K562 (cell line): ENCODE data around the gene SLC25A26. TPM values are rescaled to one million over a fixed set of nuclear protein-coding genes. Genes with fewer than 3 reads are reported as not detected.

Experiments used
- ATAC-seq: fragments of 200-7000 bp; cut with Tn5 transposase; 3 replicates; pipeline ENCODE4 v1.9.1; 2020; ENCODE audit warnings: moderate library complexity
- BruUV-seq: library from RNA; stranded (reverse); fragments of 400-500 nt; replicated peaks from 2 replicates; lab custom pipeline; 2021; lab: Mats Ljungman, UMichigan
- CTCF ChIA-PET: fragments of 300-600 bp; formaldehyde crosslinking; extraction: SDS; loops from one replicate; lab custom pipeline; 2021; ENCODE audit warnings: low intra/inter-chr PET ratio; lab: Yijun Ruan, JAX
- POLR2A ChIA-PET: fragments of 300-600, 350-650 bp; sonication (Branson Sonifier 250); formaldehyde crosslinking; extraction: SDS; loops from one replicate; lab custom pipeline; 2021; ENCODE audit warnings: antibody characterized with exemption, inconsistent platforms; lab: Yijun Ruan, JAX
- DNase-seq, 4 experiments: peaks; one replicate each; pipeline versions ENCODE4 v3.0.0 to v3.0.0-alpha.2; 2011 to 2018; ENCODE audit warnings: low spot score in 3 of 4, mixed read lengths in 3 of 4; ENCODE audit errors: extremely low read depth in 1 of 4
- FAIRE-seq: peaks from 2 replicates; lab custom pipeline; 2011; peaks lifted over from hg19 to GRCh38; lab: Jason Lieb, UNC
- H2AFZ ChIP-seq: 2 replicates; pipeline ENCODE4 v1.6.0; 2011; ENCODE audit warnings: low read depth, low read length, control low read depth, inconsistent platforms
- H3K27ac ChIP-seq: fragments of 200-600 bp; 3 replicates; pipeline ENCODE4 v1.8.0; 2011; ENCODE audit warnings: low read depth, mild to moderate bottlenecking, control low read depth, inconsistent platforms, low read length, moderate library complexity, mixed read lengths; ENCODE audit errors: extremely low read depth
- H3K27me3 ChIP-seq, 2 experiments: fragments of 300-600 bp in 1 of 2; 2 replicates in 1 of 2; 3 replicates in 1 of 2; pipeline versions ENCODE4 v1.6.0 to v1.8.0; 2011; ENCODE audit warnings: inconsistent platforms in 2 of 2, low read length in 2 of 2, mild to moderate bottlenecking in 1 of 2, mixed read lengths in 1 of 2, moderate library complexity in 1 of 2; ENCODE audit not compliant: control insufficient read depth in 2 of 2, insufficient read depth in 2 of 2
- H3K36me3 ChIP-seq: fragments of 300-600 bp; 3 replicates; pipeline ENCODE4 v1.8.0; 2011; ENCODE audit warnings: mild to moderate bottlenecking, low read length, inconsistent platforms; ENCODE audit not compliant: control insufficient read depth, insufficient read depth
- H3K4me1 ChIP-seq, 2 experiments: fragments of 200-600 bp in 1 of 2; replicated peaks in 1 of 2; 2 replicates in 1 of 2; 3 replicates in 1 of 2; pipeline versions ENCODE4 v1.5.1 to v1.8.0; 2011; ENCODE audit warnings: inconsistent platforms in 2 of 2, low read length in 2 of 2, mild to moderate bottlenecking in 1 of 2, mixed read lengths in 1 of 2, moderate library complexity in 1 of 2; ENCODE audit not compliant: control insufficient read depth in 2 of 2, insufficient read depth in 2 of 2
- H3K4me2 ChIP-seq: 2 replicates; pipeline ENCODE4 v1.6.1; 2011; ENCODE audit warnings: low read length, control low read depth, inconsistent platforms, mixed read lengths; ENCODE audit not compliant: insufficient read depth
- H3K4me3 ChIP-seq: fragments of 200-600 bp; sonication (generic), shearing (Covaris generic); 2 replicates; pipeline ENCODE4 v1.5.1; 2016; ENCODE audit warnings: control low read depth, inconsistent platforms
- H3K79me2 ChIP-seq: fragments of 200-600 bp; 3 replicates; pipeline ENCODE4 v1.8.0; 2011; ENCODE audit warnings: low read length, inconsistent platforms; ENCODE audit not compliant: control insufficient read depth, insufficient read depth
- H3K9ac ChIP-seq, 2 experiments: 2 replicates each; pipeline versions ENCODE4 v1.6.0 to v1.6.1; 2011; ENCODE audit warnings: low read depth in 2 of 2, low read length in 2 of 2, control low read depth in 1 of 2, inconsistent platforms in 1 of 2, mild to moderate bottlenecking in 1 of 2, mixed read lengths in 1 of 2; ENCODE audit not compliant: insufficient read depth in 1 of 2
- H3K9me1 ChIP-seq: one replicate; pipeline ENCODE4 v1.6.0; 2011; ENCODE audit warnings: inconsistent platforms, mild to moderate bottlenecking, low read length, moderate library complexity; ENCODE audit not compliant: control insufficient read depth, insufficient read depth
- H3K9me3 ChIP-seq: replicated peaks from 2 replicates; pipeline ENCODE4 v1.5.1; 2011; ENCODE audit warnings: low read depth, low read length, inconsistent platforms; ENCODE audit not compliant: control insufficient read depth, insufficient read depth
- H4K20me1 ChIP-seq: replicated peaks from 2 replicates; pipeline ENCODE4 v1.6.1; 2011; ENCODE audit warnings: low read length, inconsistent platforms, mixed read lengths; ENCODE audit not compliant: control insufficient read depth, insufficient read depth
- ESRRA ChIP-seq: fragments of 450-650 bp; IDR thresholded peaks from 2 replicates; pipeline ENCODE4 v1.6.1; 2014; ENCODE audit warnings: low read depth, mild to moderate bottlenecking, moderate library complexity, borderline replicate concordance
- HCFC1 ChIP-seq: IDR thresholded peaks from 2 replicates; pipeline ENCODE4 v1.6.1; 2012; ENCODE audit warnings: low read depth, low read length, improper control_type of control experiment
- HMG20A ChIP-seq: fragments of 450-650 bp; formaldehyde crosslinking; conservative IDR thresholded peaks from 2 replicates; pipeline ENCODE4 v1.4.0; 2020; ENCODE audit warnings: mild to moderate bottlenecking, mixed read lengths
- MYNN ChIP-seq, 2 experiments: sonication (generic); formaldehyde crosslinking in 1 of 2; IDR thresholded peaks; 2 replicates each; pipeline versions ENCODE4 v1.5.0 to v1.6.1; 2016 to 2020; ENCODE audit warnings: antibody characterized with exemption in 1 of 2, missing genetic modification reagents in 1 of 2
- NFYB ChIP-seq: IDR thresholded peaks from 2 replicates; pipeline ENCODE4 v1.6.1; 2011; ENCODE audit warnings: mild to moderate bottlenecking, moderate library complexity; ENCODE audit not compliant: insufficient read length; ENCODE audit errors: extremely low read depth
- RBFOX2 ChIP-seq: fragments of 200-400 bp; formaldehyde crosslinking; IDR thresholded peaks from 2 replicates; pipeline ENCODE4 v1.6.1; 2017; ENCODE audit warnings: low read depth, mild to moderate bottlenecking, low read length, moderate library complexity
- SMARCB1 ChIP-seq: IDR thresholded peaks from 2 replicates; pipeline ENCODE4 v1.6.1; 2011; ENCODE audit warnings: improper control_type of control experiment, low read depth; ENCODE audit not compliant: insufficient read length
- SP1 ChIP-seq: sonication (generic); formaldehyde crosslinking; IDR thresholded peaks from 2 replicates; pipeline ENCODE4 v1.8.1; 2022; ENCODE audit warnings: mild to moderate bottlenecking, missing genetic modification reagents
- ZFP1 ChIP-seq: fragments of 450-650 bp; formaldehyde crosslinking; IDR thresholded peaks from 2 replicates; pipeline ENCODE4 v1.4.0; 2020; ENCODE audit warnings: mild to moderate bottlenecking, mixed read lengths
- ZNF143 ChIP-seq: sonication (generic); formaldehyde crosslinking; IDR thresholded peaks from 2 replicates; pipeline ENCODE4 v1.9.0; 2022; ENCODE audit warnings: mild to moderate bottlenecking, missing genetic modification reagents
- ZNF324 ChIP-seq: fragments of 250-450 bp; sonication (Bioruptor Pico); IDR thresholded peaks from 2 replicates; pipeline ENCODE4 v1.4.0; 2020; ENCODE audit warnings: mild to moderate bottlenecking
- ZNF444 ChIP-seq: fragments of 250-450 bp; sonication (Bioruptor Pico); IDR thresholded peaks from 2 replicates; pipeline ENCODE4 v1.4.0; 2020; ENCODE audit warnings: mild to moderate bottlenecking, moderate library complexity
- WGBS: fragments of 100-300 bp; shearing (Covaris generic); methylation state at CpG from one replicate; pipeline ENCODE4 v1.1.6; 2016; ENCODE audit warnings: low coverage, mixed read lengths; ENCODE audit not compliant: insufficient coverage; ENCODE audit errors: missing lambda C conversion rate; 5-methylcytosine and 5-hydroxymethylcytosine counted together
- in situ Hi-C: fragments of 300-500 bp; cut with MboI; formaldehyde crosslinking; loops from 4 replicates; pipeline ENCODE4 v1.15.0; 2018; ENCODE audit warnings: inconsistent platforms, mixed read lengths
- intact Hi-C: fragments of 100-400 bp; cut with micrococcal nuclease; formaldehyde crosslinking; loops from 2 replicates; pipeline ENCODE4 v1.14.2; 2022
- polyA plus RNA-seq, 8 experiments: library from polyadenylated mRNA; depleted of rRNA in 4 of 8; stranded (reverse) in 5 of 8; unstranded in 3 of 8; fragments of >200 nt; fragmentation: Nextera tagmentation in 2 of 8; fragmentation: Illumina TruSeq in 1 of 8; extraction: Ambion mirVana in 2 of 8; extraction: Trizol in 1 of 8; gene quantifications; 2 replicates each; pipeline versions ENCODE4 v1.2.1 to v1.2.3, GENCODE V29; 2011 to 2014; ENCODE audit warnings: inconsistent platforms in 1 of 8, missing spikeins in 1 of 8
- total RNA-seq, 7 experiments: library from RNA; depleted of rRNA in 6 of 7; stranded (reverse); fragments of >200 nt in 6 of 7; fragmentation: Illumina TruSeq in 2 of 7; extraction: Trizol in 2 of 7; gene quantifications; 2 replicates each; pipeline versions ENCODE4 v1.2.1 to v1.2.3, GENCODE V29; 2011 to 2021; ENCODE audit warnings: low replicate concordance in 1 of 7
- TF ChIP-seq, protein P1 (sequence below): IDR thresholded peaks from 2 replicates; pipeline ENCODE4 v1.6.1; 2012; ENCODE audit warnings: low read depth, low read length, improper control_type of control experiment, borderline replicate concordance
- TF ChIP-seq, protein P2 (sequence below): fragments of 450-650 bp; formaldehyde crosslinking; IDR thresholded peaks from 2 replicates; pipeline ENCODE4 v1.4.0; 2020; ENCODE audit warnings: mild to moderate bottlenecking, moderate library complexity
- TF ChIP-seq, protein P3 (sequence below): fragments of 250-450 bp; sonication (Bioruptor Pico); IDR thresholded peaks from 2 replicates; pipeline ENCODE4 v1.4.0; 2020; ENCODE audit warnings: borderline replicate concordance
- TF ChIP-seq, protein P4 (sequence below): fragments of 250-450 bp; sonication (Bioruptor Pico); IDR thresholded peaks from 2 replicates; pipeline ENCODE4 v1.8.0; 2021; ENCODE audit warnings: moderate library complexity, mild to moderate bottlenecking, inconsistent platforms

The SLC25A26 gene
- total and polyA plus RNA-seq, 9 of the 15 experiments (the other 6 are each of a cell fraction or from before 2014, with no cell fraction given), result 7.2 to 29.1 (median 12.6) TPM

DNA sequence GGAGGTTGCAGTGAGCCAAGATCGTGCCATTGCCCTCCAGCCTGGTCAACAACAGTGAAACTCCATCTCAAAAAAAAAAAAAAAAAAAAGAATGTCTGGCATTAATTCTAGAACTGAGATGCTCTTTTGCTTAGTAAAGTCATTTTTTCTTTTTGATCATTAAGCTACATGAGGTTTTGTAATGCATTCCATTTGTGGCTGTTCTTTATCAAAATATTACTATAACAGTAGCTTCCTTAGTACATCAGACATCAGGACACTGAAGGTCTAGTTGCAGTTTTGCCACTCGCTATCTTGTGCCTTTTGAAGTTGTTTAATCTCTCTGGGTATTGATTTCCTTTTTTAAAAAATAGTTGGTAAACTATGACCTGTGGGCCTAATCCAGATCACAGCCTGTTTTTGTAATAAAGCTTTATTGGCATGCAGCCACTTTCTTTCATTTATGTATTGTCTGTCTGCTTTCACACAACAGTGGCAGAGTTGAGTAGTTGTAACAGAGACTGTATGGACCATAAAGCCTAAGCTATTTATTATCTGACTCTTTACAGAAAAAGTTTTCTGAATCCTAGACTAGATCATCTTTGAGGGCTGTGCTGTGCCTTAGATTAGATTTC lies 76.6 kb downstream of the SLC25A26 start:
- POLR2A ChIA-PET, result no interaction called here
- CTCF ChIA-PET, result no interaction called here
- H3K27ac ChIP-seq, result no peak overlapping the region
- TF ChIP-seq MYNN (IDR thresholded peaks at IDR 0.05) (no peak), MYNN (CRISPR knock-in tag; IDR thresholded peaks at IDR 0.05) (no peak), ZNF444 (CRISPR knock-in tag) (no peak), SP1 (CRISPR knock-in tag) (no peak), HMG20A (no peak), ZFP1 (CRISPR knock-in tag) (no peak), ZNF324 (CRISPR knock-in tag) (no peak), NFYB (no peak), ZNF143 (CRISPR knock-in tag) (no peak), RBFOX2 (no peak), ESRRA (no peak), SMARCB1 (no peak), HCFC1 (no peak)
- TF ChIP-seq, protein P1, sequence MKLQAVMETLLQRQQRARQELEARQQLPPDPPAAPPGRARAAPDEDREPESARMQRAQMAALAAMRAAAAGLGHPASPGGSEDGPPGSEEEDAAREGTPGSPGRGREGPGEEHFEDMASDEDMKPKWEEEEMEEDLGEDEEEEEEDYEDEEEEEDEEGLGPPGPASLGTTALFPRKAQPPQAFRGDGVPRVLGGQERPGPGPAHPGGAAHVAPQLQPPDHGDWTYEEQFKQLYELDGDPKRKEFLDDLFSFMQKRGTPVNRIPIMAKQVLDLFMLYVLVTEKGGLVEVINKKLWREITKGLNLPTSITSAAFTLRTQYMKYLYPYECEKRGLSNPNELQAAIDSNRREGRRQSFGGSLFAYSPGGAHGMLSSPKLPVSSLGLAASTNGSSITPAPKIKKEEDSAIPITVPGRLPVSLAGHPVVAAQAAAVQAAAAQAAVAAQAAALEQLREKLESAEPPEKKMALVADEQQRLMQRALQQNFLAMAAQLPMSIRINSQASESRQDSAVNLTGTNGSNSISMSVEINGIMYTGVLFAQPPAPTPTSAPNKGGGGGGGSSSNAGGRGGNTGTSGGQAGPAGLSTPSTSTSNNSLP, result no peak
- TF ChIP-seq, protein P2, sequence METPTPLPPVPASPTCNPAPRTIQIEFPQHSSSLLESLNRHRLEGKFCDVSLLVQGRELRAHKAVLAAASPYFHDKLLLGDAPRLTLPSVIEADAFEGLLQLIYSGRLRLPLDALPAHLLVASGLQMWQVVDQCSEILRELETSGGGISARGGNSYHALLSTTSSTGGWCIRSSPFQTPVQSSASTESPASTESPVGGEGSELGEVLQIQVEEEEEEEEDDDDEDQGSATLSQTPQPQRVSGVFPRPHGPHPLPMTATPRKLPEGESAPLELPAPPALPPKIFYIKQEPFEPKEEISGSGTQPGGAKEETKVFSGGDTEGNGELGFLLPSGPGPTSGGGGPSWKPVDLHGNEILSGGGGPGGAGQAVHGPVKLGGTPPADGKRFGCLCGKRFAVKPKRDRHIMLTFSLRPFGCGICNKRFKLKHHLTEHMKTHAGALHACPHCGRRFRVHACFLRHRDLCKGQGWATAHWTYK (CRISPR knock-in tag), result no peak
- TF ChIP-seq, protein P3, sequence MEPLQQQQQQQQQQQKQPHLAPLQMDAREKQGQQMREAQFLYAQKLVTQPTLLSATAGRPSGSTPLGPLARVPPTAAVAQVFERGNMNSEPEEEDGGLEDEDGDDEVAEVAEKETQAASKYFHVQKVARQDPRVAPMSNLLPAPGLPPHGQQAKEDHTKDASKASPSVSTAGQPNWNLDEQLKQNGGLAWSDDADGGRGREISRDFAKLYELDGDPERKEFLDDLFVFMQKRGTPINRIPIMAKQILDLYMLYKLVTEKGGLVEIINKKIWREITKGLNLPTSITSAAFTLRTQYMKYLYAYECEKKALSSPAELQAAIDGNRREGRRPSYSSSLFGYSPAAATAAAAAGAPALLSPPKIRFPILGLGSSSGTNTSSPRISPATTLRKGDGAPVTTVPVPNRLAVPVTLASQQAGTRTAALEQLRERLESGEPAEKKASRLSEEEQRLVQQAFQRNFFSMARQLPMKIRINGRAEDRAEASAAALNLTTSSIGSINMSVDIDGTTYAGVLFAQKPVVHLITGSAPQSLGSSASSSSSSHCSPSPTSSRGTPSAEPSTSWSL (CRISPR knock-in tag), result no peak
- TF ChIP-seq, protein P4, sequence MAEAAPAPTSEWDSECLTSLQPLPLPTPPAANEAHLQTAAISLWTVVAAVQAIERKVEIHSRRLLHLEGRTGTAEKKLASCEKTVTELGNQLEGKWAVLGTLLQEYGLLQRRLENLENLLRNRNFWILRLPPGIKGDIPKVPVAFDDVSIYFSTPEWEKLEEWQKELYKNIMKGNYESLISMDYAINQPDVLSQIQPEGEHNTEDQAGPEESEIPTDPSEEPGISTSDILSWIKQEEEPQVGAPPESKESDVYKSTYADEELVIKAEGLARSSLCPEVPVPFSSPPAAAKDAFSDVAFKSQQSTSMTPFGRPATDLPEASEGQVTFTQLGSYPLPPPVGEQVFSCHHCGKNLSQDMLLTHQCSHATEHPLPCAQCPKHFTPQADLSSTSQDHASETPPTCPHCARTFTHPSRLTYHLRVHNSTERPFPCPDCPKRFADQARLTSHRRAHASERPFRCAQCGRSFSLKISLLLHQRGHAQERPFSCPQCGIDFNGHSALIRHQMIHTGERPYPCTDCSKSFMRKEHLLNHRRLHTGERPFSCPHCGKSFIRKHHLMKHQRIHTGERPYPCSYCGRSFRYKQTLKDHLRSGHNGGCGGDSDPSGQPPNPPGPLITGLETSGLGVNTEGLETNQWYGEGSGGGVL (CRISPR knock-in tag), result no peak

More for the DNA sequence above, 76.6 kb downstream of the SLC25A26 start:
- WGBS, result 54% methylated on average over 1 of the region's 2 CpGs
- H3K9me3 ChIP-seq, result no peaks in the 10 kb centered on the region
- no peak for ATAC-seq
- no peak overlapping the region for H3K9ac ChIP-seq
- DNase-seq, result no peak
- in situ Hi-C loops (no loop called here), intact Hi-C loops (no loop called here)
- no peaks in the 10 kb centered on the region for H3K36me3 ChIP-seq
- no peaks in the 10 kb centered on the region for H4K20me1 ChIP-seq
- no peak overlapping the region for H3K4me2 ChIP-seq
- no peak for FAIRE-seq
- H3K4me1 ChIP-seq, result no peaks in the 10 kb centered on the region
- no peaks in the 10 kb centered on the region for H3K79me2 ChIP-seq
- no peaks in the 10 kb centered on the region for H3K27me3 ChIP-seq
- no peaks in the 10 kb centered on the region for H3K9me1 ChIP-seq
- H2AFZ ChIP-seq, result no peak overlapping the region
- H3K4me3 ChIP-seq, result no peak overlapping the region
- BruUV-seq, result no TSS peak
